GM12864 (cell line): ENCODE results near the gene CDK11A.
"Not testable (repeated sequence)": the region's sequence is repeated elsewhere in the genome, so short reads cannot be mapped to it uniquely, and the experiment has no call there.

ENCODE experiments used
- DNase-seq: peaks from one replicate; pipeline ENCODE4 v3.0.0-alpha.2; 2011; ENCODE audit warnings: low read depth
- H3K4me3 ChIP-seq: 2 replicates; pipeline ENCODE4 v1.5.1; 2011; ENCODE audit warnings: mild to moderate bottlenecking, low read depth, low read length, control low read depth
- CTCF ChIP-seq: IDR thresholded peaks from 2 replicates; pipeline ENCODE4 v1.5.1; 2011; ENCODE audit warnings: low read depth, mild to moderate bottlenecking, moderate library complexity, low read length, control low read depth, inconsistent platforms; ENCODE audit errors: missing control alignments

The CDK11A gene

GRCh38 chr1:1677718-1678580 is 46.2 kb downstream of the CDK11A start:
- peak overlapping the region; percentile 44 for H3K4me3 ChIP-seq
- peak; percentile 85 for DNase-seq
- no peak for TF ChIP-seq CTCF

GRCh38 chr1:1676087-1676486 is 48.1 kb downstream of the CDK11A start:
- not testable (repeated sequence) for H3K4me3 ChIP-seq, DNase-seq

GRCh38 chr1:1675218-1675617 is 48.9 kb downstream of the CDK11A start:
- H3K4me3 ChIP-seq, DNase-seq: not testable (repeated sequence)

GRCh38 chr1:1674806-1675205 is 49.4 kb downstream of the CDK11A start:
- not testable (repeated sequence) for H3K4me3 ChIP-seq, DNase-seq

GRCh38 chr1:1672181-1672965 is 51.8 kb downstream of the CDK11A start:
- DNase-seq: no peak
- TF ChIP-seq CTCF: no peak
- no peak overlapping the region for H3K4me3 ChIP-seq

- no peak for DNase-seq
- no peak overlapping the region for H3K4me3 ChIP-seq
Measured at GRCh38 chr1:1671365-1672119, 52.6 kb downstream of the CDK11A start.

GRCh38 chr1:1670866-1671265 is 53.3 kb downstream of the CDK11A start:
- no peak overlapping the region for H3K4me3 ChIP-seq
- TF ChIP-seq CTCF: no peak

More at GRCh38 chr1:1671365-1672119, 52.6 kb downstream of the CDK11A start:
- no peak for TF ChIP-seq CTCF

GRCh38 chr1:1669468-1670440 is 54.4 kb downstream of the CDK11A start:
- DNase-seq: no peak
- H3K4me3 ChIP-seq: no peak overlapping the region
- TF ChIP-seq CTCF: no peak

More at GRCh38 chr1:1670866-1671265, 53.3 kb downstream of the CDK11A start:
- DNase-seq: no peak
